Measurements from ENCODE around the gene HSPA1A. TPM values are rescaled to one million over a fixed set of nuclear protein-coding genes. Genes with fewer than 3 reads are reported as not detected.

Gene HSPA1A
- total and polyA plus RNA-seq, 9 of the 15 experiments (the other 6 are each of a cell fraction or from before 2014, with no cell fraction given): 2.2 to 273 (median 107) TPM

DNA sequence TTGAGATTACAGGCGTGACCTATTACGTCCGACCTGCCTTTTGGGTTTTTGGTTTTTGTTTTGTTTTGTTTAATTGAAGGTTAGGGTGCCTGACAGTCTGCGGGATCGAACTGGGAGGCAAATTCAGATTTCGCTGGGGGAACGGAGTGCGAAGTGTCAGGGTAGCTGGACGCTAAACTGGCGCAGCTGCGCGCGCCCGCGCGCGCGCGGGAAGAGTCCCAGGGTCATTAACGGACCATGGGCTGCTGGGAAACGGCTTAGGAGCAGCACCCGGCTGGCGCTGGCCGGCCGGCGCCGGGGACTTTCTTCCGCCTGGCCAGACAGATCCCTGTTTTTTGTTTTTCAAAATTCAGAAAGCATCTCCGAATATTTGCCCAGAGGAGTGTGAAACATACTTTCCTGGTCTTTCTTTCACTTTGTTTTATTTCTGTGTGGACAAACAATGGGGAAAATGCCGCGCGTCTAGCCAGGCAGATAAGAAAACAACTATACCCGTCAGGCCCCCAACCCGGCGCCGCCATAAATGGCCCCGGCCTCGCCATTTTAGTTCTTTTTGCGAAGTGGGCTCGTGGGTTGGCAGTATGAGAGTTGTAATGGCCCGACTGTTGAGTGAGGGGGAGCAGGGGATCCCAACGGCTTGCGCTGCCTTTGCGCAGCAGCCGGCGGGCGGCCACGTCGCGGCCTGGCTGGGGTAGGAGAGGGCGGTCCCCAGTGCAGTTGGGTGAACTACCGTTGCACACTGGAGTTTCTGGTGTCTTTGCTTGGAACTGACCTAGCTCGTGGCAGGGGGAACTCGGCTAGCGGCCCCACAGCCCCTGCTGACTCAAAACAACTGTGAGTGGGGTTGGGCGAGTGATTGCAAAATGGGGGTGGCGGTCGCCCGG lies 19.3 kb downstream of the HSPA1A start (continued):
- TF ChIP-seq ZBTB26 (CRISPR knock-in tag; IDR thresholded peaks at IDR 0.05) (peak; percentile 97), STAG1 (CRISPR knock-in tag; IDR thresholded peaks at IDR 0.05; ENCODE audit: borderline replicate concordance) (no peak), ZNF551 (CRISPR knock-in tag; IDR thresholded peaks at IDR 0.05) (no peak), SMARCC2 (IDR thresholded peaks at IDR 0.05; ENCODE audit: low read depth) (peak; percentile 64), HNRNPUL1 (IDR thresholded peaks at IDR 0.05; ENCODE audit: low read length) (no peak), ZNF311 (CRISPR knock-in tag; IDR thresholded peaks at IDR 0.05) (peak; percentile 82; the same call in 1 of the 2 replicates), TAL1 (IDR thresholded peaks at IDR 0.05) (no peak; the same call in 1 of the 2 replicates), HBP1 (CRISPR knock-in tag; IDR thresholded peaks at IDR 0.05) (peak; percentile 97), ARNT (IDR thresholded peaks at IDR 0.05) (peak; percentile 89 to 91), WHSC1 (IDR thresholded peaks at IDR 0.05; ENCODE audit: low read length) (peak; percentile 59), ZNF830 (CRISPR knock-in tag; IDR thresholded peaks at IDR 0.05) (peak; percentile 96), MAZ (CRISPR knock-in tag; conservative IDR thresholded peaks at IDR 0.05 in 1 of 2, IDR thresholded peaks at IDR 0.05 in 1 of 2) (peak; percentile 81 to 92), CEBPZ (IDR thresholded peaks at IDR 0.05; ENCODE audit: borderline replicate concordance, low read depth, low read length) (0 out of 2 replicates have a peak, but pooled peaks have one; percentile 11), ZNF445 (CRISPR knock-in tag; IDR thresholded peaks at IDR 0.05; ENCODE audit: low read depth) (peak; percentile 26; the same call in 1 of the 2 replicates), RBFOX2 (IDR thresholded peaks at IDR 0.05; ENCODE audit: low read depth, low read length) (peak; percentile 99), ZNF263 (CRISPR knock-in tag; IDR thresholded peaks at IDR 0.05; ENCODE audit: borderline replicate concordance) (peak; percentile 62; the same call in 1 of the 2 replicates), GATAD2B (IDR thresholded peaks at IDR 0.05; ENCODE audit: borderline replicate concordance) (no peak)
- TF ChIP-seq, protein P1, sequence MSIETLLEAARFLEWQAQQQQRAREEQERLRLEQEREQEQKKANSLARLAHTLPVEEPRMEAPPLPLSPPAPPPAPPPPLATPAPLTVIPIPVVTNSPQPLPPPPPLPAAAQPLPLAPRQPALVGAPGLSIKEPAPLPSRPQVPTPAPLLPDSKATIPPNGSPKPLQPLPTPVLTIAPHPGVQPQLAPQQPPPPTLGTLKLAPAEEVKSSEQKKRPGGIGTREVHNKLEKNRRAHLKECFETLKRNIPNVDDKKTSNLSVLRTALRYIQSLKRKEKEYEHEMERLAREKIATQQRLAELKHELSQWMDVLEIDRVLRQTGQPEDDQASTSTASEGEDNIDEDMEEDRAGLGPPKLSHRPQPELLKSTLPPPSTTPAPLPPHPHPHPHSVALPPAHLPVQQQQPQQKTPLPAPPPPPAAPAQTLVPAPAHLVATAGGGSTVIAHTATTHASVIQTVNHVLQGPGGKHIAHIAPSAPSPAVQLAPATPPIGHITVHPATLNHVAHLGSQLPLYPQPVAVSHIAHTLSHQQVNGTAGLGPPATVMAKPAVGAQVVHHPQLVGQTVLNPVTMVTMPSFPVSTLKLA (conservative IDR thresholded peaks at IDR 0.05): no peak
